ENCODE results near the gene PAX5.

Gene PAX5

GRCh38 chr9:36897478-36897877 lies 136.6 kb downstream of the PAX5 start:
- FAIRE-seq, result no peak

- no peak for FAIRE-seq
Observed at GRCh38 chr9:36897019-36897418, 137.0 kb downstream of the PAX5 start.

- no peak for FAIRE-seq
Observed at GRCh38 chr9:36896296-36896695, 137.8 kb downstream of the PAX5 start.

GRCh38 chr9:36895744-36896260 lies 138.3 kb downstream of the PAX5 start:
- FAIRE-seq, result no peak

GRCh38 chr9:36894695-36895310 lies 139.3 kb downstream of the PAX5 start:
- no peak for FAIRE-seq

- FAIRE-seq, result no peak
Observed at GRCh38 chr9:36893911-36894310, 140.2 kb downstream of the PAX5 start.

- no peak for FAIRE-seq
Observed at GRCh38 chr9:36893184-36893583, 140.9 kb downstream of the PAX5 start.

- FAIRE-seq, result no peak
Observed at GRCh38 chr9:36892279-36892678, 141.8 kb downstream of the PAX5 start.

- no peak for FAIRE-seq
Observed at GRCh38 chr9:36891341-36891811, 142.7 kb downstream of the PAX5 start.

- FAIRE-seq, result no peak
Observed at GRCh38 chr9:36889844-36890243, 144.2 kb downstream of the PAX5 start.

- no peak for FAIRE-seq
Observed at GRCh38 chr9:36888551-36888950, 145.5 kb downstream of the PAX5 start.

- FAIRE-seq, result no peak
Observed at GRCh38 chr9:36884721-36885120, 149.3 kb downstream of the PAX5 start.

GRCh38 chr9:36882594-36882993 lies 151.5 kb downstream of the PAX5 start:
- FAIRE-seq, result no peak

- FAIRE-seq, result no peak
Observed at GRCh38 chr9:36881743-36882441, 152.2 kb downstream of the PAX5 start.

- FAIRE-seq, result no peak
Observed at GRCh38 chr9:36881316-36881715, 152.8 kb downstream of the PAX5 start.

GRCh38 chr9:36880075-36880474 lies 154.0 kb downstream of the PAX5 start:
- no peak for FAIRE-seq

- FAIRE-seq, result no peak
Observed at GRCh38 chr9:36878986-36879982, 154.8 kb downstream of the PAX5 start.

GRCh38 chr9:36877239-36877638 lies 156.8 kb downstream of the PAX5 start:
- FAIRE-seq, result no peak

GRCh38 chr9:36876056-36876455 lies 158.0 kb downstream of the PAX5 start:
- no peak for FAIRE-seq

- no peak for FAIRE-seq
Observed at GRCh38 chr9:36874921-36875320, 159.1 kb downstream of the PAX5 start.

- no peak for FAIRE-seq
Observed at GRCh38 chr9:36874261-36874660, 159.8 kb downstream of the PAX5 start.

- FAIRE-seq, result no peak
Observed at GRCh38 chr9:36873247-36873875, 160.7 kb downstream of the PAX5 start.

GRCh38 chr9:36872641-36873040 lies 161.4 kb downstream of the PAX5 start:
- FAIRE-seq, result no peak

Data from G401.6 (cell line).